SHP77 treated with DMSO at 0.1 percent for 48 hours (cell line): ENCODE measurements around the gene KIF5A.
"Not testable (repeated sequence)": the region's sequence is repeated elsewhere in the genome, so short reads cannot be mapped to it uniquely, and the experiment has no call there.

ENCODE experiments used
- DNase-seq: peaks from one replicate; lab custom pipeline; 2025; lab: John Stamatoyannopoulos, UW

KIF5A gene

DNA sequence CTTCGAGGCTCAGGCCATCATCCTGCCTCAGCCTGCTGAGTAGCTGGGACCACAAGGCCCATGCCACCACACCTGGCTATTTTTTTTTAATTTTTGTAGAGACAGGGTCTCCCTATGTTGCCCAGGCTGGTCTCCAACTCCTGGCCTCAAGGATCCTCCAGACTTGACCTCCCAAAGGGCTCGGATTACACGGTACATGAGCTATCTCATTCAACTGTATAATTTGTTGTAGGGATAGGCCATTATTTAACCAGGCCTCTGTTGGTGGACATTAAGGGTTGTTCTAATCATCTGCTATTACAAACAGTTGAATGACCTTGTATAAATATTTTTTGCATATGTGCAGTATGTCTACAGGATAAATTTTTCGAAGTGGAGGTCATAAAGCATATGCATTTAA is 9.0 kb downstream of the KIF5A start:
- no peak for DNase-seq

DNA sequence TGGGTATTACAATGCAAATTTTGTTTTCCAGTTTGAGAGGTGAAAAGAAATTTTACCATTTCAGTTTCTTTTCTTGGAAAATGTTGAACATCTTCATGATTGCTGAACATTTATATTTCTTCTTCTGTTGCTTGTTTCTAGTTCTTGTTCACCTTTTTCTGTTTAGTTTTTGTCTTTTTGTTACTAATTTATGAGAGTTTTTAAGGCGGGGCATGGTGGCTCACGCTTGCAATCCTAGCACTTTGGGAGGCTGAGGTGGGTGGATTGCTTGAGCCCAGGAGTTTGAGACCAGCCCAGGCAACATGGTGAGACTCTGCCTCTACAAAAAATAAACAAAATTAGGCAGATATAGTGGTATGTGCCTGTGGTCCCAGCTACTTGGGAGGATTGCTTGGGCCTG is 10.7 kb downstream of the KIF5A start:
- no peak for DNase-seq

DNA sequence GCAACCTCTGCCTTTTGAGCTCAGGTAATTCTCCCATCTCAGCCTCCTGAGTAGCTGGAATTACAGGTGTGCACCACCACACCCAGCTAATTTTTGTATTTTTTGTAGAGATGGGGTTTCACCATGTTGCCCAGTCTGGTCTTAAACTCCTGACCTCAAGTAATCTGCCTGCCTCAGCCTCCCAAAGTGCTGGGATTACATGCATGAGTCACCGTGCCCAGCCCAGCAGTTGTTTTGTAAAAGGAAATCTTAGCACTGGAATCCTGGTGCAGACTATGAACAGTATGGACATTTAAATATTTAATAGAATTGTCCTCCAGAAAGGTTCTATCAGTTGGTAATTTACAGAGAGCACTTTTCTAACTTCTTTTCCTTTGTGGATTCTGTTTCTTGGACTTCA is 11.3 kb downstream of the KIF5A start:
- not testable (repeated sequence) for DNase-seq

- DNase-seq = no peak
Measured at GRCh38 chr12:57563358-57563757, 13.5 kb downstream of the KIF5A start.

DNA sequence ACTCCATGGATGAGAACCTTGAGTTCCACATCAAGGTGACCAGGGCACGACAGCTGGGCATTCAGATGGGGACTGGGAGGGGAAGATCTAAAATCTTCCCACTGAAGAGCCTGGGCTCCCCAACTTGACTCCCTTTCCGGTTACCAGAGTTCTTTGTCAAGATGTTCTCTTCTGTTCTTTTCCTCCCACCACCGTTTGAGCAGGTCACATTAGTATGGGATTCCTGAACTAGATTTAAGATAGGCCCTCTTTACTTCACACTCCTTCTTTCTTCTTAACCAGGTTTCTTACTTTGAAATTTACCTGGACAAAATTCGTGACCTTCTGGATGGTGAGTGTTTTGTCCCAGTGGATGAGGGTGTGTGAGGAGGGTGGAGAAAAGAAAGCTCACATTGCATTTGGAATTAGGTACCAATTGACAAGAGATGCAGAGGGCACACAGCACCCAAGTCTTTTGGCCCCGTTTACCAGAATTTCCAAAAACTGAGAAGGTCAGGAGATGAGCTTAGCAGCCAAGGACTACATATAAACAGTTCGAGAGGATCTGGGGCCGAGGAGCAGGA is 14.4 kb downstream of the KIF5A start:
- DNase-seq = no peak

GRCh38 chr12:57568838-57569237 is 19.0 kb downstream of the KIF5A start:
- DNase-seq = no peak

DNA sequence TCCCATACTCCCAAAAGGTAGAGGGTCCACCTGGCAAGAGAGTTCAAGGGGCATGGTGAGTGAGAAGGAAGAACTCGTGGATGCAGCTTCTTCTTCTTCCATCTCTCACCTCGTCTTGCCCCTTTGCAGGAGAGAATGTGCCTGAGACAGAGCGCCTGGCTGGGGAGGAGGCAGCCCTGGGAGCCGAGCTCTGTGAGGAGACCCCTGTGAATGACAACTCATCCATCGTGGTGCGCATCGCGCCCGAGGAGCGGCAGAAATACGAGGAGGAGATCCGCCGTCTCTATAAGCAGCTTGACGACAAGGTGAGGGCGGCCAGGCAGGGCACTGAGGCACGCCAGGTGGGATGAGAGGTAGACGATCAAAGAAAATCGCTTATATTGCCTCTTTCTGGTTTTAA is 20.0 kb downstream of the KIF5A start:
- no peak for DNase-seq

DNA sequence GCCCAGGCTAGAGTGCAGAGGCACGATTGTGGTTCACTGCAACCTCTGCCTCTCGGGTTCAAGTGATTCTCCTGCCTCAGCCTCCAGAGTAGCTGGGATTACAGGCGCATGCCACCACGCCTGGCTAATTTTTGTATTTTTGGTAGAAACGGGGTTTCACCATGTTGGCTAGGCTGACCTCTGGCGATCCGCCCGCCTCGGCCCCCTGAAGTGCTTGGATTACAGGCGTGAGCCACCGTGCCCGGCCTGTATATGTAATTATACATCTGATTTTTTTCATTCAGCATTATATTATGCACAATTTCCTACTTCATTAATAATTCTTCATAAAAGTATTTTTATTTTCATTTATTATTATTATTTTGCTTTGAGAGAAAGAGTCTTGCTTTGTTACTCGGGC is 20.6 kb downstream of the KIF5A start:
- not testable (repeated sequence) for DNase-seq

DNA sequence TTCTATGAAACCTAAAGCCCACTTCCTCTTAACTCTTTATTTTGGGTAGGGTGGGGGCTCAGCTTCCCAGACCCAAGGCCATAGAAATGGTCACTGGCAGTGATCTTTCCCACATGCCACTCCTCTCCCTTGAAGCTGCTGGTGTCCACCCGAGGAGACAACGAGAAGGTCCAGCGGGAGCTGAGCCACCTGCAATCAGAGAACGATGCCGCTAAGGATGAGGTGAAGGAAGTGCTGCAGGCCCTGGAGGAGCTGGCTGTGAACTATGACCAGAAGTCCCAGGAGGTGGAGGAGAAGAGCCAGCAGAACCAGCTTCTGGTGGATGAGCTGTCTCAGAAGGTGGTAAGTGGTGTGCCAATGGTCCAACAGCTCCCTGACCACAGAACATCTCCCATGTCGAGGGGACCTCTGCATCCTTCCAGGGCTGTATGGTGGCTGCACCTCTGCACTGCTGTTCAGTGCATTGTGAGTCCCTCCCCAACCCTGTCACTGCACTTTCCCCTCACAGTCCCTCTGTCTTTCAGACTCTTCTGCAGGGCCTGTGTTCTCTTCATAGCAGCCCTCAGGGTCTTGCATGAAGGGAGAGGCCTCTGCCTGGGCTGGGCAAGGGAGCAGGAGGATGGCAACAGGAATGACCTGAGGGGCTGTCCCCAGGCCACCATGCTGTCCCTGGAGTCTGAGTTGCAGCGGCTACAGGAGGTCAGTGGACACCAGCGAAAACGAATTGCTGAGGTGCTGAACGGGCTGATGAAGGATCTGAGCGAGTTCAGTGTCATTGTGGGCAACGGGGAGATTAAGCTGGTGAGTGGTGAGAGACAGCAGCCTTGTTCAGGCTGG is 22.3 kb downstream of the KIF5A start:
- DNase-seq = no peak

DNA sequence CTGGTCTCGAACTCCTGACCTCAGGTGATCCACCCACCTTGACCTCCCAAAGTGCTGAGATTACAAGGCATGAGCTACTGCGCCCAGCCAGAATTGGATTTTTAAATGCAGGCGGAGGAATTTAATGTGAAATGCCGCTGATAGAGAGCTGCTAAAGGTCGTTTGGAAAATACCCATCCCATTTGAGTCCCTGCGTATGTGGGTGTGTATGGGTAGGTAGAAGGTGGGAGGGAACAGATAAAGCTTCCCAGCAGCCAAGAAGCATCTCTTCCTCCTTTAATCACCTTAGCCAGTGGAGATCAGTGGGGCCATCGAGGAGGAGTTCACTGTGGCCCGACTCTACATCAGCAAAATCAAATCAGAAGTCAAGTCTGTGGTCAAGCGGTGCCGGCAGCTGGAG is 25.0 kb downstream of the KIF5A start:
- DNase-seq = no peak

- DNase-seq = no peak
Measured at GRCh38 chr12:57575771-57576612, 26.1 kb downstream of the KIF5A start.

DNA sequence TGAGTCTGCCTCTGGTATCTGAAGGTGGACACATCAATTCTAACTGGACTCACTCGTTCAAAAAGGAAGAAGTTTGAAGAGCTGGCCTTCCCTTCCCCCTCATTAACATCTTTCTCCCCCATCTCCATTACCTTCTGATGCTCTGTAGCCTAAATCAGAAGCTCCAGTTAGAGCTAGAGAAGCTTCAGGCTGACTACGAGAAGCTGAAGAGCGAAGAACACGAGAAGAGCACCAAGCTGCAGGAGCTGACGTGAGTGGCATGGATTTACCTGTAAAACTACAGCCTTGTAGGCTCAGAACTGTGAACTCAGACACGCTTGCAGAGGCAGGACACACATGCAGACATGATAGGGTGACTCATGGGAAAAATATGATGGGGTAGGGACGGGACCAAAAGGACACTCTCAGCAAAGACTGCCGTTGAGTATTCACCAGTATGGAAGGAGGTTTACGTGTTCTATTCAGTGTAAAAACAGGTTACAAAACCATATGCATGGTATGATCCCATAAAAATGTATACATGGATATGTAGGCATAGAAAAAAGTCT is 26.8 kb downstream of the KIF5A start:
- no peak for DNase-seq

- no peak for DNase-seq
Measured at GRCh38 chr12:57577981-57578758, 28.3 kb downstream of the KIF5A start.

DNA sequence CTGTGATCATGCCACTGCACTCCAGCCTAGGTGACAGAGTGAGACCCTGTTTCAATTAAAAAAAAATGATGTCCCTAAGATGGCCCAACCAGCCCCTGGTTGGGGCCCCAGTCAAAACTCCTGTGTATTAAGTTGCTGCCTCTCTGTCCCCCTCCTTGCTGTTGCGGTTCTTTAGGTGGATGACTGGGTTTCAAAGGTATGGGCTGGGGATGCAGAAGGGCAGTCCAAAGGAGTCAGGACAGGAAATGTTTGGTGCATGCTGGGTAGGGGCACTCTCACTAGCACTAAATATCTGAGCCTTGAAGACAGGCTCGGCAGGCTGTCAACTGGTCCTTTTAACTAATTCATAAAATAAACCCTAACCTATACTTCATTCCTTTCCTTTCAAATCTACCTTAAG is 29.2 kb downstream of the KIF5A start:
- no peak for DNase-seq

DNA sequence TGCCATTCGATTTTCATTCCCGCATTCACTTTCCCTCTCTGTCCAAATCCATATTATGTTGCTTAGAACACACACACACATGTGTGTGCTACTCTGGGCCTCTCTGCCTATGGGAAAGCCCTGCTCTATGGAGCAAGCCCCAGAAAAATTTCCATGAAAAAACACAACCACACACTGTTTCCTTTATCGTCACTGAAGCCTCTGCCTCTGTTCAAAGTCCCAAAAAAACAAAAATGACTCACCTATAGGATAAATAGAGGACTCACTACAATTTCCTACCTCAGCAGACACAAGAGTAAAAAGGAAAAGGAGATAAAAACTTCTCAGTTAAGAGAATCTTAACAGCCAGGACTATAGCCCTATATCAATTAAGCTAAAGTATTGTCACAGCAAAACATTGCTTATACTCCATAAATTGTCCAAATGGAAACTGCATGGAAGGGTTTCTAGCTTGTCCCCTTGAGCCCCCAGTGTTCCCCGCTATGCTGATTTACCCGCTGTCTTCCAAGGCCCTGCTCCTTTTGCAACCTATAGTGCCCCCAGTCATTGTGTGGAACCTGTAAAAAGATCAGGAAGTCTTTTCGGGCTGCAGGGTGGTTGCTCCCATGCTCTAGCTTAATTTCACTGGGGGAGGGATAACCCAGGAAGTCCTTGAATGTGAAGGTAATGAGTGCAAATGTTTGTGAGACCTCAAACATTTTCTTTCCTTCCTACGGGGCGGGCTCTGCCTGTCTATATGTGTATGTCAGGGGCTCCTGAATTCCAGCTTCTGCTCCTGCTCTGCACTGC is 30.0 kb downstream of the KIF5A start:
- DNase-seq = no peak

GRCh38 chr12:57580466-57580795 is 30.6 kb downstream of the KIF5A start:
- no peak for DNase-seq

GRCh38 chr12:57581802-57582201 is 32.0 kb downstream of the KIF5A start:
- DNase-seq = no peak

- DNase-seq = no peak
Measured at GRCh38 chr12:57582440-57582839, 32.6 kb downstream of the KIF5A start.

DNA sequence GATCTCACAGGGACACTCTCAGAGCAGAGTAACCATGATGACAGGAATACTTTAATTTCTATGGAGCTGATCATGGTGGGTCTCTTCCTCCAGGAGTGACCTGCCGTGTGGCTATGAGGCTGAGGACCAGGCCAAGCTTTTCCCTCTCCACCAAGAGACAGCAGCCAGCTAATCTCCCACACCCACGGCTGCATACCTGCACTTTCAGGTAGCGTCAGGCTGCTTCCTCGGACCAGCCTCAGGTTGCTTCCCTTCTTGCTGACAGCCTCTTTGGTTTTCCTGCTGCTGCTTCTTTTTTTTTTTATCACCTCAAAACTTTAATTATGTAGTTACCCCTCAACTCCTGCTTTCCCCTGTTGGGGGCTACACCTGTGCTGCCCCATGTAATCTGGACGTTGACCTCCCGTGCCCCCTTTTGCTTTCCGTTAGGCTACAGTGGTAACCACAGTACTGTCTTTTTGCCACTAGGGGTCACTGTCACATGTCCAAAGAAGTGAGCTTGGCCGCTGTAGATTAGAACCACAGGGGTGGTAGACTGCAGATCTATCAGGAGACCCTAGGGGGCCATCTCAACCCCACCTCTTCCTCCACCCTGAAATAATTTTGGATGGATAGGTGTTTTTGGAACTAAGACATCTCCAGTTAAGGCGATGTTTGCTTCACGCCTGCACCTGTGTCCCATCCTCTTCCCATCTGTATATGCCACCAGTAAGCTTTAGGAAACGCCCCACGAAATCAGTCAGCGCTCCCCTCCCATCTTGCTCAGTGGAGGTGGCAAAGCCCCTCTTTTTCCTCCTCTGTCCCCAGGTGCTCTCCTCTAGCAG is 33.4 kb downstream of the KIF5A start:
- DNase-seq = peak; percentile 29

DNA sequence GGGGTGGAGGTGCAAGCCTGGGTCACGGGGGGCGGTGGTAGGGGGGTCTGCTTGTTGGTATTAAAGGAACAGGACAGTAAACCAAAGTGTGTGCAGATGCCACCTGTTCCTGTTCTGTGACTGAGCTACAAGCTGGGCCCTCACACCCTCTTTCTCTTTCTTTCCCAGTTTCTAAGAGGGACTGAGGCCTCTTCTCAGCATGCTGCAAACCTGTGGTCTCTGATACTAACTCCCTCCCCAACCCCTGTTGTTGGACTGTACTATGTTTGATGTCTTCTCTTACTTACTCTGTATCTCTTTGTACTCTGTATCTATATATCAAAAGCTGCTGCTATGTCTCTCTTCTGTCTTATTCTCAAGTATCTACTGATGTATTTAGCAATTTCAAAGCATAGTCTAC is 34.2 kb downstream of the KIF5A start:
- DNase-seq = no peak
